Right atrium auricular region (tissue), 2 donors: ENCODE data around the gene MAP1B. TPM values are rescaled to one million over a fixed set of nuclear protein-coding genes. Genes with fewer than 3 reads are reported as not detected.

Experiments used
- DNase-seq: peaks from one replicate; pipeline ENCODE4 v3.0.0-alpha.2; 2019; ENCODE audit warnings: low spot score
- H3K27ac ChIP-seq, 2 donors: fragments of 200-600 bp; sonication (generic); 1 replicate in 1 of 2; 2 replicates in 1 of 2; pipeline ENCODE4 v1.5.1; 2016 to 2019
- H3K27me3 ChIP-seq, 2 donors: fragments of 200-600 bp; sonication (generic); one replicate each; pipeline versions ENCODE4 v1.5.1 to v1.6.0; 2017 to 2019
- H3K36me3 ChIP-seq: fragments of 200-600 bp; sonication (generic); one replicate; pipeline ENCODE4 v1.5.1; 2016
- H3K4me1 ChIP-seq, 2 donors: fragments of 200-600 bp; sonication (generic); one replicate each; pipeline versions ENCODE4 v1.5.1 to v1.6.0; 2017 to 2019
- H3K4me3 ChIP-seq, 2 donors: fragments of 200-600 bp; sonication (generic); 1 replicate in 1 of 2; 2 replicates in 1 of 2; pipeline ENCODE4 v1.5.1; 2017 to 2019; ENCODE audit warnings: mild to moderate bottlenecking in 1 of 2, moderate library complexity in 1 of 2
- H3K9me3 ChIP-seq, 2 donors: fragments of 200-600 bp; sonication (generic); one replicate each; pipeline ENCODE4 v1.5.1; 2019
- CTCF ChIP-seq, 2 donors: fragments of 200-600 bp; sonication (generic); IDR thresholded peaks; one replicate each; pipeline ENCODE4 v1.5.1; 2019; ENCODE audit warnings: antibody characterized with exemption in 2 of 2
- total RNA-seq, 2 donors: library from RNA; depleted of rRNA; stranded (reverse); fragments of >200 nt; gene quantifications; one replicate each; pipeline ENCODE4 v1.1.0, GENCODE V29; 2016

Gene MAP1B
- total RNA-seq, 2 donors from 2014 or later: 203 to 558 TPM

- H3K27me3 ChIP-seq: no peaks in the 10 kb centered on the region
- no peak overlapping the region for H3K4me3 ChIP-seq
- H3K9me3 ChIP-seq: no peaks in the 10 kb centered on the region
- no peak for TF ChIP-seq CTCF (IDR thresholded peaks at IDR 0.05)
- peaks cover 0 to 23% of the 10 kb centered on the region in 2 donors for H3K4me1 ChIP-seq
- peaks cover 6% of the 10 kb centered on the region for H3K36me3 ChIP-seq
- DNase-seq: no peak
- no peak overlapping the region for H3K27ac ChIP-seq
Observed at GRCh38 chr5:72126796-72127195, 19.5 kb downstream of the MAP1B start.

GRCh38 chr5:72129725-72130124 is 22.4 kb downstream of the MAP1B start:
- peaks cover 0 to 41% of the 10 kb centered on the region in 2 donors for H3K4me1 ChIP-seq
- no peaks in the 10 kb centered on the region for H3K9me3 ChIP-seq
- no peak for TF ChIP-seq CTCF (IDR thresholded peaks at IDR 0.05)
- DNase-seq: no peak
- no peaks in the 10 kb centered on the region for H3K27me3 ChIP-seq
- no peak overlapping the region for H3K4me3 ChIP-seq
- H3K36me3 ChIP-seq: peaks cover 6% of the 10 kb centered on the region
- no peak overlapping the region for H3K27ac ChIP-seq

- Histone ChIP-seq H3K9me3 (no peaks in the 10 kb centered on the region), H3K27ac (no peak overlapping the region), H3K4me1 (peaks cover 0 to 43% of the 10 kb centered on the region in 2 donors), H3K36me3 (peaks cover 6% of the 10 kb centered on the region), H3K27me3 (no peaks in the 10 kb centered on the region), H3K4me3 (no peak overlapping the region)
- DNase-seq: no peak
- TF ChIP-seq CTCF (IDR thresholded peaks at IDR 0.05): no peak
Observed at GRCh38 chr5:72130351-72130761, 23.1 kb downstream of the MAP1B start.

GRCh38 chr5:72133212-72133990 is 26.1 kb downstream of the MAP1B start:
- H3K36me3 ChIP-seq: peaks cover 6% of the 10 kb centered on the region
- no peak for TF ChIP-seq CTCF (IDR thresholded peaks at IDR 0.05)
- peaks cover 0 to 55% of the 10 kb centered on the region in 2 donors for H3K4me1 ChIP-seq
- H3K27ac ChIP-seq: no peak overlapping the region
- no peaks in the 10 kb centered on the region for H3K9me3 ChIP-seq
- no peak overlapping the region for H3K4me3 ChIP-seq
- DNase-seq: no peak
- H3K27me3 ChIP-seq: no peaks in the 10 kb centered on the region

GRCh38 chr5:72134226-72134899 is 27.1 kb downstream of the MAP1B start:
- no peak for TF ChIP-seq CTCF (IDR thresholded peaks at IDR 0.05)
- no peak overlapping the region for H3K4me3 ChIP-seq
- peak overlapping the region in 1 of 2 donors; percentile 30 for H3K27ac ChIP-seq
- H3K36me3 ChIP-seq: no peaks in the 10 kb centered on the region
- no peaks in the 10 kb centered on the region for H3K27me3 ChIP-seq
- H3K4me1 ChIP-seq: peaks cover 0 to 63% of the 10 kb centered on the region in 2 donors
- H3K9me3 ChIP-seq: no peaks in the 10 kb centered on the region
- no peak for DNase-seq
